GM18520 (cell line): ENCODE data around the gene VOPP1.
"Not testable (repeated sequence)": the region's sequence is repeated elsewhere in the genome, so short reads cannot be mapped to it uniquely, and the experiment has no call there.

Experiments
- ATAC-seq: cut with Tn5 transposase; IDR thresholded peaks from one replicate; pipeline ENCODE4 v1.9.1; 2021; ENCODE audit not compliant: unreplicated experiment

Gene VOPP1

GRCh38 chr7:55572378-55573233 lies at the start of gene VOPP1:
Gene VOPP1, minus strand, starts transcription at chr7:55572502. Its CDS starts 178 bp downstream, at chr7:55572324.
- peak; percentile 35 for ATAC-seq

- no peak for ATAC-seq
These were observed 46.6 kb upstream of the VOPP1 start for GRCh38 chr7:55618913-55619312.

- not testable (repeated sequence) for ATAC-seq
These were observed 42.2 kb upstream of the VOPP1 start for GRCh38 chr7:55614365-55615064.

GRCh38 chr7:55609726-55610125 lies 37.4 kb upstream of the VOPP1 start:
- not testable (repeated sequence) for ATAC-seq

- ATAC-seq: not testable (repeated sequence)
These were observed 33.4 kb upstream of the VOPP1 start for GRCh38 chr7:55605661-55606060.

GRCh38 chr7:55597944-55598499 lies 25.7 kb upstream of the VOPP1 start:
- ATAC-seq: not testable (repeated sequence)

GRCh38 chr7:55597214-55597739 lies 25.0 kb upstream of the VOPP1 start:
- ATAC-seq: not testable (repeated sequence)

- no peak for ATAC-seq
These were observed 23.2 kb upstream of the VOPP1 start for GRCh38 chr7:55595511-55595910.

- ATAC-seq: no peak
These were observed 22.6 kb upstream of the VOPP1 start for GRCh38 chr7:55594870-55595269.

- ATAC-seq: no peak
These were observed 22.1 kb upstream of the VOPP1 start for GRCh38 chr7:55594414-55594813.

GRCh38 chr7:55593515-55594318 lies 21.4 kb upstream of the VOPP1 start:
- ATAC-seq: no peak

- ATAC-seq: no peak
These were observed 20.8 kb upstream of the VOPP1 start for GRCh38 chr7:55593172-55593514.

- ATAC-seq: no peak
These were observed 20.2 kb upstream of the VOPP1 start for GRCh38 chr7:55592492-55592891.

GRCh38 chr7:55591282-55591931 lies 19.1 kb upstream of the VOPP1 start:
- peak; percentile 34 for ATAC-seq

GRCh38 chr7:55590517-55591281 lies 18.4 kb upstream of the VOPP1 start:
- no peak for ATAC-seq

GRCh38 chr7:55589905-55590304 lies 17.6 kb upstream of the VOPP1 start:
- ATAC-seq: no peak

GRCh38 chr7:55588976-55589604 lies 16.8 kb upstream of the VOPP1 start:
- ATAC-seq: no peak

GRCh38 chr7:55588379-55588699 lies 16.0 kb upstream of the VOPP1 start:
- ATAC-seq: no peak

- ATAC-seq: no peak
These were observed 15.5 kb upstream of the VOPP1 start for GRCh38 chr7:55587687-55588378.
